ENCODE data around the gene PRPSAP1.

PRPSAP1 gene

GRCh38 chr17:76261421-76262215, 92.1 kb downstream of the PRPSAP1 start:
- TF ChIP-seq FEZF1 (tag by site-specific recombination; IDR thresholded peaks at IDR 0.05) (no peak), ZNF221 (tag by site-specific recombination; IDR thresholded peaks at IDR 0.05; ENCODE audit: borderline replicate concordance) (no peak), ZNF670 (tag by site-specific recombination; IDR thresholded peaks at IDR 0.05; ENCODE audit: low read depth) (no peak), ZFP3 (tag by site-specific recombination; IDR thresholded peaks at IDR 0.05; ENCODE audit: low read depth) (no peak), GFI1B (tag by site-specific recombination; IDR thresholded peaks at IDR 0.05) (no peak), HOXD13 (CRISPR knock-in tag; IDR thresholded peaks at IDR 0.05; ENCODE audit: borderline replicate concordance) (no peak), ZNF658 (tag by site-specific recombination; IDR thresholded peaks at IDR 0.05) (no peak), ZBTB7A (tag by site-specific recombination; IDR thresholded peaks at IDR 0.05; ENCODE audit: low read depth) (no peak), ZFP41 (tag by site-specific recombination; IDR thresholded peaks at IDR 0.05; ENCODE audit: borderline replicate concordance) (no peak), RBAK (tag by site-specific recombination; IDR thresholded peaks at IDR 0.05) (no peak), BCL6B (tag by site-specific recombination; IDR thresholded peaks at IDR 0.05) (no peak), ZNF140 (tag by site-specific recombination; IDR thresholded peaks at IDR 0.05) (no peak)
- TF ChIP-seq, protein P1, sequence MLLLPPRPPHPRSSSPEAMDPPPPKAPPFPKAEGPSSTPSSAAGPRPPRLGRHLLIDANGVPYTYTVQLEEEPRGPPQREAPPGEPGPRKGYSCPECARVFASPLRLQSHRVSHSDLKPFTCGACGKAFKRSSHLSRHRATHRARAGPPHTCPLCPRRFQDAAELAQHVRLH (tag by site-specific recombination; IDR thresholded peaks at IDR 0.05) = no peak
- no peak overlapping the region for H3K4me3 ChIP-seq (ENCODE audit: low read depth, low read length)
- POLR2A ChIA-PET = interaction anchor here (0.7 to 1.9 kb wide), 5 partner anchors 13 to 95 kb away, joined by 3 to 6 read pairs (median 3); partner anchors contain the start of gene RNF157
- no peaks in the 10 kb centered on the region; the same call in 1 of the 2 replicates for H3K4me1 ChIP-seq (ENCODE audit: control insufficient read depth, insufficient read depth, low read length)
- H3K36me3 ChIP-seq (ENCODE audit: control insufficient read depth in 2 of 2, insufficient read depth in 1 of 2, low read length in 2 of 2) = no peaks in the 10 kb centered on the region
- H3K27ac ChIP-seq (ENCODE audit: extremely low read depth, low read depth, low read length) = no peak overlapping the region
- CTCF ChIA-PET = interaction anchor here (0.7 to 6.4 kb wide), 5 partner anchors 19 to 401 kb away, joined by 3 to 47 read pairs (median 3); no protein-coding TSS in a partner anchor
- H3K9me3 ChIP-seq (ENCODE audit: control insufficient read depth, insufficient read depth, low read depth, low read length) = no peaks in the 10 kb centered on the region

- Histone ChIP-seq H3K4me3 (ENCODE audit: low read depth, low read length) (no peak overlapping the region), H3K36me3 (ENCODE audit: control insufficient read depth in 2 of 2, insufficient read depth in 1 of 2, low read length in 2 of 2) (no peaks in the 10 kb centered on the region), H3K9me3 (ENCODE audit: control insufficient read depth, insufficient read depth, low read depth, low read length) (no peaks in the 10 kb centered on the region), H3K4me1 (ENCODE audit: control insufficient read depth, insufficient read depth, low read length) (no peaks in the 10 kb centered on the region), H3K27ac (ENCODE audit: extremely low read depth, low read depth, low read length) (no peak overlapping the region)
- ChIA-PET CTCF (interaction anchor here (0.7 to 6.4 kb wide), 3 partner anchors 20 to 139 kb away, joined by 3 to 47 read pairs (median 3); no protein-coding TSS in a partner anchor), POLR2A (no interaction called here)
- TF ChIP-seq KLF7 (tag by site-specific recombination; IDR thresholded peaks at IDR 0.05; ENCODE audit: borderline replicate concordance) (no peak), HOXC10 (CRISPR knock-in tag; IDR thresholded peaks at IDR 0.05) (no peak), ZNF335 (tag by site-specific recombination; conservative IDR thresholded peaks at IDR 0.05) (no peak), KLF8 (tag by site-specific recombination; IDR thresholded peaks at IDR 0.05) (no peak), BCL11B (tag by site-specific recombination; IDR thresholded peaks at IDR 0.05; ENCODE audit: low read depth) (no peak), ZXDB (tag by site-specific recombination; IDR thresholded peaks at IDR 0.05) (no peak), SP7 (tag by site-specific recombination; IDR thresholded peaks at IDR 0.05) (no peak), YY1 (tag by site-specific recombination; IDR thresholded peaks at IDR 0.05) (no peak)
These were observed 93.0 kb downstream of the PRPSAP1 start for GRCh38 chr17:76260669-76261068.

DNA sequence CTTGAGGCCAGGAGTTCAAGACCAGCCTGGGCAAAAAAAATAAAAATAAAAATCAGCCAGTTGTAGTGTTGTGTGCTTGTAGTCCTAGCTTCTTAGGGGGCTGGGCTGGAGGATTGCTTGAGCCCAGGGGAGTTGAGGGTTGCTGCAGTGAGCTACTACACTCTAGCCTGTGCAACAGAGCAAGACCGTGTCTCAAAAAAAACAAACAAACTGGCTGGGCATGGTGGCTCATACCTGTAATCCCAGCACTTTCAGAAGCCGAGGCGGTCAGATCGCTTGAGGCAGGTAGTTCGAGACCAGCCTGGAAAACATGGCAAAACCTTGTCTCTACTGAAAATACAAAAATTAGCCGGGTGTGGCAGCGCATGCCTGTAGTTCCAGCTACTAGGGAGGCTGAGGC, 93.5 kb downstream of the PRPSAP1 start:
- H3K36me3 ChIP-seq (ENCODE audit: control insufficient read depth in 2 of 2, insufficient read depth in 1 of 2, low read length in 2 of 2) = no peaks in the 10 kb centered on the region
- no peak overlapping the region for H3K27ac ChIP-seq (ENCODE audit: extremely low read depth, low read depth, low read length)
- ChIA-PET POLR2A (no interaction called here), CTCF (interaction anchor here (0.6 to 6.4 kb wide), 5 partner anchors 12 to 240 kb away, joined by 3 to 47 read pairs (median 3); no protein-coding TSS in a partner anchor)
- H3K4me3 ChIP-seq (ENCODE audit: low read depth, low read length) = no peak overlapping the region
- H3K9me3 ChIP-seq (ENCODE audit: control insufficient read depth, insufficient read depth, low read depth, low read length) = no peaks in the 10 kb centered on the region
- H3K4me1 ChIP-seq (ENCODE audit: control insufficient read depth, insufficient read depth, low read length) = no peaks in the 10 kb centered on the region
- TF ChIP-seq, protein P2, sequence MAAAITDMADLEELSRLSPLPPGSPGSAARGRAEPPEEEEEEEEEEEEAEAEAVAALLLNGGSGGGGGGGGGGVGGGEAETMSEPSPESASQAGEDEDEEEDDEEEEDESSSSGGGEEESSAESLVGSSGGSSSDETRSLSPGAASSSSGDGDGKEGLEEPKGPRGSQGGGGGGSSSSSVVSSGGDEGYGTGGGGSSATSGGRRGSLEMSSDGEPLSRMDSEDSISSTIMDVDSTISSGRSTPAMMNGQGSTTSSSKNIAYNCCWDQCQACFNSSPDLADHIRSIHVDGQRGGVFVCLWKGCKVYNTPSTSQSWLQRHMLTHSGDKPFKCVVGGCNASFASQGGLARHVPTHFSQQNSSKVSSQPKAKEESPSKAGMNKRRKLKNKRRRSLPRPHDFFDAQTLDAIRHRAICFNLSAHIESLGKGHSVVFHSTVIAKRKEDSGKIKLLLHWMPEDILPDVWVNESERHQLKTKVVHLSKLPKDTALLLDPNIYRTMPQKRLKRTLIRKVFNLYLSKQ (tag by site-specific recombination; IDR thresholded peaks at IDR 0.05; ENCODE audit: borderline replicate concordance) = no peak
- no peak for TF ChIP-seq ZXDB (tag by site-specific recombination; IDR thresholded peaks at IDR 0.05)
- no peak for TF ChIP-seq ZNF513 (tag by site-specific recombination; IDR thresholded peaks at IDR 0.05)
- TF ChIP-seq ZSCAN23 (tag by site-specific recombination; IDR thresholded peaks at IDR 0.05) = no peak
- no peak for TF ChIP-seq BCL6B (tag by site-specific recombination; IDR thresholded peaks at IDR 0.05)
- no peak for TF ChIP-seq ZNF114 (tag by site-specific recombination; IDR thresholded peaks at IDR 0.05)
- no peak for TF ChIP-seq ZNF146 (tag by site-specific recombination; IDR thresholded peaks at IDR 0.05)
- TF ChIP-seq ZNF140 (tag by site-specific recombination; IDR thresholded peaks at IDR 0.05) = no peak

All from HEK293 (cell line).